ENCODE data around the gene ZSWIM5. TPM values are rescaled to one million over a fixed set of nuclear protein-coding genes. Genes with fewer than 3 reads are reported as not detected.
"Not testable (repeated sequence)": the region's sequence is repeated elsewhere in the genome, so short reads cannot be mapped to it uniquely, and the experiment has no call there.

ZSWIM5 gene
- total RNA-seq, 1 donor from 2014 or later = 4.1 TPM

DNA sequence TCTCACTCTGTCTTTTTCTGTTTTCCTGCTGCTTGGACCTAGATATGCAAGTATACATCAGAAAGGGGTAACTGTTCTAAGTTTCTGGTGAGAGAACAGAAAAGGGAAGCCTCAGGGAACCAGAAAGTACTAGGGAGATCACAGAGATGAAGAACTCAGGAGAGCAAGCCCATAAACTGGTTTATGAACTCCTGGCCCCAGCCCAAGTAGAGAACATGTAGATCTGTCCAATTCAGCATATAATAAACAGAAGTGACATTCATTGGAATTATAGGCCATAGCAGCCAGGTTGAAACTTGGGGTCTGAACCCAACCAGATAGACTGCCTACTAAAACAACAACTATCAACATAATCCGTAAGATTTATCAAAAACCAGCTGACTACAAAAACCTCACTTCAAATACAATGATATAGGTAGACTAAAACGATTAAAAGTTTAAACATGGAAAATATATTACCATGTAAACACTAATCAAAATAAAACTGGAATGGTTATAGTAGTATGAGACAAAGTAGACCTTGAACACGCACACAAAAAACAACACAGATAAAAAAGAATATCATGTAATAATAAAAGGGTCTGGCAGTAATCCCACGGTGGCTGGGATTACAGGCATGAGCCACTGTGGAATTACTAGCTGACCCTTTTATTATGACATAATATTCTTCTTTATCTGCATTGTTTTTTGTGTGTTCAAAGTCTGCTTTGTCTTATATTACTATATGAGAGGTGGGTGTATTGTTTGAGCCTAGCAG lies 65.0 kb downstream of the ZSWIM5 start:
- DNase-seq = no peak
- no peak overlapping the region for H3K4me3 ChIP-seq
- ATAC-seq = no peak

DNA sequence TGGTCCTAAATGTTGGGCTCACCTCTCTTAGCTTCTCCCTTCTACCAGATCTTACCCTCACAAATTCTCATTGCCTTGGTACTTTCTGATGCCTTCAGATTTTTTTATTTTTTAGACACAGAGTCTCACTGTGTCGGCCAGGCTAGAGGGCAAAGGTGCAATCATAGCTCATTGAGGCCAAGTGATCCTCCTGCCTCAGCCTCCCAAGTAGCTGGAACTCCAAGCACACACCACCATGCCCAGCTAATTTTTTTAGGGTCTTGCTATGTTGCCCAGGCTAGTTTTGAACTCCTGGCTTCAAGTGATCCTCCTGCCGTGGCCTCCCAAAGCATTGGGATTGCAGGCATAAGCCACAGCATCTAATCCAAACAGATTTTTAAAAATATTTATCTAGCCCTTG lies 69.4 kb downstream of the ZSWIM5 start:
- no peaks in the 10 kb centered on the region for H3K4me1 ChIP-seq
- ATAC-seq (no peak), DNase-seq (no peak)
- H3K36me3 ChIP-seq = no peaks in the 10 kb centered on the region
- H3K9me3 ChIP-seq = no peaks in the 10 kb centered on the region
- no peaks in the 10 kb centered on the region for H3K27me3 ChIP-seq
- TF ChIP-seq CTCF (IDR thresholded peaks at IDR 0.05) = no peak
- intact Hi-C loops (cut with DNase I) = no loop called here
- no peak overlapping the region for H3K27ac ChIP-seq
- H3K4me3 ChIP-seq = no peak overlapping the region

More for the DNA sequence above, 65.0 kb downstream of the ZSWIM5 start:
- Histone ChIP-seq H3K27ac (no peak overlapping the region), H3K4me1 (no peaks in the 10 kb centered on the region), H3K36me3 (no peaks in the 10 kb centered on the region), H3K9me3 (no peaks in the 10 kb centered on the region), H3K27me3 (no peaks in the 10 kb centered on the region)
- intact Hi-C loops (cut with DNase I) = no loop called here
- TF ChIP-seq CTCF (IDR thresholded peaks at IDR 0.05) = no peak

- TF ChIP-seq CTCF (IDR thresholded peaks at IDR 0.05) = no peak
- Histone ChIP-seq H3K27me3 (no peaks in the 10 kb centered on the region), H3K27ac (no peak overlapping the region), H3K4me3 (no peak overlapping the region), H3K36me3 (no peaks in the 10 kb centered on the region), H3K9me3 (no peaks in the 10 kb centered on the region), H3K4me1 (no peaks in the 10 kb centered on the region)
- no peak for DNase-seq
- intact Hi-C loops (cut with DNase I) = no loop called here
- ATAC-seq = no peak
Observed at GRCh38 chr1:45135316-45135715, 71.1 kb downstream of the ZSWIM5 start.

DNA sequence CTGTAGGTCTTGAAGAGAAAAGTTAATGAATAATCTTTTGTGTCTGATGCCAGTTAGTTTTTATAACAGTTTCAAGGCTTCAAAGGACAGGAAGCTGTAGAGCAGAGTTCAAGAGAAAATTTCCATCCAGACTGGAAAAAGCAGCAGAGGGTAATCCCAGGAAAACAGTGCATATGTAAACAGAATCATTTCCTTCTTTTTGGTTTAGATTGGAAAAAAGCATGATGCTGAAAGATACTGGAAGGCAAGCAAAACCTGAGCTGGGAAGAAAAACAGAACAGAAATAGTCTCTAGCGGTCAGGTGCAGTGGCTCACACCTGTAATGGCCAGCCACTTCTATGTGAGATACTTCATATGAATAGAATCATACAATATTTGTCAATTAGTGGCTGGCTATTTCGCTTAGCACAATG lies 71.9 kb downstream of the ZSWIM5 start:
- no peak for TF ChIP-seq CTCF (IDR thresholded peaks at IDR 0.05)
- H3K27ac ChIP-seq = no peak overlapping the region
- DNase-seq (no peak), ATAC-seq (no peak)
- no peaks in the 10 kb centered on the region for H3K27me3 ChIP-seq
- H3K4me1 ChIP-seq = no peaks in the 10 kb centered on the region
- intact Hi-C loops (cut with DNase I) = no loop called here
- no peaks in the 10 kb centered on the region for H3K36me3 ChIP-seq
- H3K9me3 ChIP-seq = no peaks in the 10 kb centered on the region
- no peak overlapping the region for H3K4me3 ChIP-seq

DNA sequence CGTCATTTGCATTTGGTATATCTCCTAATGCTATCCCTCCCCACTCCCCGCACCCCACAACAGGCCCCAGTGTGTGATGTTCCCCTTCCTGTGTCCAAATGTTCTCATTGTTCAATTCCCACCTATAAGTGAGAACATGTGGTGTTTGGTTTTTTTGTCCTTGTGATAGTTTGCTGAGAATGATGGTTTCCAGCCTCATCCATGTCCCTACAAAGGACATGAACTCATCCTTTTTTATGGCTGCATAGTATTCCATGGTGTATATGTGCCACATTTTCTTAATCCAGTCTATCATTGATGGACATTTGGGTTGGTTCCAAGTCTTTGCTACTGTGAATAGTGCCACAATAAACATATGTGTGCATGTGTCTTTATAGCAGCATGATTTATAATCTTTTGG lies 73.7 kb downstream of the ZSWIM5 start:
- H3K4me3 ChIP-seq; H3K27me3 ChIP-seq; H3K4me1 ChIP-seq; H3K9me3 ChIP-seq; DNase-seq; intact Hi-C loops (cut with DNase I); ATAC-seq; H3K36me3 ChIP-seq; H3K27ac ChIP-seq: not testable (repeated sequence)

DNA sequence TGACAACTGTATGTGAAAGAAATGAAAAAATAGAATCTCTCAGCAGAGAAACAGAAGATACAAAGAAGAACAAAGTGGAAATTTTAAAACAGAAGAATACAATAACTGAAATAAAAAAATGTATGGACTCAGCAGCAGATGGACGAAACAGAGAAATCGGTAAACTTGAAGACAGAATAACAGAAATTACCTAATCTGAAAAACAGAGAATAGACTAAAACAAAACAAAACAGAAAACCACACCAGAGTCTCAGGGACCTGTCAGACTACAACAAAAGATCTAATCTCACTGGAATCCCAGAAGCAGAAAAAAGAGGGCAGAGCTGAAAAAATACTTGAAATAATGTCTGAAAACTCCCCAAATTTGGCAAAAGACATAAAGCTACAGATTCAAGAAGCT lies 83.0 kb downstream of the ZSWIM5 start:
- TF ChIP-seq CTCF (IDR thresholded peaks at IDR 0.05) = no peak
- H3K27me3 ChIP-seq = no peaks in the 10 kb centered on the region
- no peak overlapping the region for H3K27ac ChIP-seq
- intact Hi-C loops (cut with DNase I) = no loop called here
- DNase-seq (no peak), ATAC-seq (no peak)
- H3K36me3 ChIP-seq = no peaks in the 10 kb centered on the region
- no peaks in the 10 kb centered on the region for H3K4me1 ChIP-seq
- H3K9me3 ChIP-seq = no peaks in the 10 kb centered on the region
- H3K4me3 ChIP-seq = no peak overlapping the region

Measured in upper lobe of right lung (tissue), 1 donor.